Vagina (tissue), 2 donors: Measurements from ENCODE around the gene PTPRM.

ENCODE experiments used
- POLR2A ChIP-seq, 2 donors: fragments of 450-650 bp; IDR thresholded peaks; one replicate each; pipeline ENCODE4 v1.6.1; 2017; ENCODE audit warnings: antibody characterized with exemption in 2 of 2, mild to moderate bottlenecking in 2 of 2, moderate library complexity in 2 of 2
- POLR2AphosphoS5 ChIP-seq, 2 donors: sonication (generic); formaldehyde crosslinking; IDR thresholded peaks; one replicate each; pipeline ENCODE4 v1.9.0; 2017; ENCODE audit warnings: antibody characterized with exemption in 2 of 2, mild to moderate bottlenecking in 2 of 2, low read depth in 1 of 2; ENCODE audit not compliant: insufficient read depth in 1 of 2
- TF ChIP-seq, protein P1 (sequence below), 3 experiments: fragments of 450-650 bp in 2 of 3; fragments of 200-600 bp in 1 of 3; sonication (generic) in 1 of 3; IDR thresholded peaks; one replicate each; pipeline ENCODE4 v1.5.1; 2017 to 2019; ENCODE audit warnings: antibody characterized with exemption in 3 of 3, mild to moderate bottlenecking in 2 of 3, moderate library complexity in 2 of 3

DNA sequence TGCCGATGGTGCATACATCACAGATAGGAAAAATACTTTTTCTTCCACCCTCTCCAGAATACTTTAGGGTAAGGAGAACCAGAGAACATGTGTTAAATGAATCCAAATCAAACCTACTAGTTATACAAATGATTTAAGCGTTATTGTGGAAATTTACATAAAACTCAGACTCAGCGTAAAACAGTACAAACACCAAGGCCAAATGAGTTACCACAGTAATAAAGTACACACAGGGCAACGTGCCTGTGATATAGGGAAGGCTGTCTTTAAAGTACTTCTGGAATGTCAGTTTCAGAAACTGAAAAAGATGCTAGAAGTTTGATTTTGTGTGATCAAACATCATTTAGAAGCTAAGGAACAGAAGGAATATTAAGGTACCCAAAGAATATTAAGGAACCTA lies 46.9 kb downstream of the PTPRM start:
- TF ChIP-seq POLR2A (IDR thresholded peaks at IDR 0.05) (no peak), POLR2AphosphoS5 (IDR thresholded peaks at IDR 0.05; ENCODE audit: insufficient read depth in 1 of 2, low read depth in 1 of 2) (no peak)
- TF ChIP-seq, protein P1, sequence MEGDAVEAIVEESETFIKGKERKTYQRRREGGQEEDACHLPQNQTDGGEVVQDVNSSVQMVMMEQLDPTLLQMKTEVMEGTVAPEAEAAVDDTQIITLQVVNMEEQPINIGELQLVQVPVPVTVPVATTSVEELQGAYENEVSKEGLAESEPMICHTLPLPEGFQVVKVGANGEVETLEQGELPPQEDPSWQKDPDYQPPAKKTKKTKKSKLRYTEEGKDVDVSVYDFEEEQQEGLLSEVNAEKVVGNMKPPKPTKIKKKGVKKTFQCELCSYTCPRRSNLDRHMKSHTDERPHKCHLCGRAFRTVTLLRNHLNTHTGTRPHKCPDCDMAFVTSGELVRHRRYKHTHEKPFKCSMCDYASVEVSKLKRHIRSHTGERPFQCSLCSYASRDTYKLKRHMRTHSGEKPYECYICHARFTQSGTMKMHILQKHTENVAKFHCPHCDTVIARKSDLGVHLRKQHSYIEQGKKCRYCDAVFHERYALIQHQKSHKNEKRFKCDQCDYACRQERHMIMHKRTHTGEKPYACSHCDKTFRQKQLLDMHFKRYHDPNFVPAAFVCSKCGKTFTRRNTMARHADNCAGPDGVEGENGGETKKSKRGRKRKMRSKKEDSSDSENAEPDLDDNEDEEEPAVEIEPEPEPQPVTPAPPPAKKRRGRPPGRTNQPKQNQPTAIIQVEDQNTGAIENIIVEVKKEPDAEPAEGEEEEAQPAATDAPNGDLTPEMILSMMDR (IDR thresholded peaks at IDR 0.05) = no peak
